PC-9 (cell line): ENCODE results near the gene CLEC18A. TPM values are rescaled to one million over a fixed set of nuclear protein-coding genes. Genes with fewer than 3 reads are reported as not detected.

Source experiments
- BruUV-seq: library from RNA; stranded (reverse); fragments of 400-500 nt; replicated peaks from 2 replicates; lab custom pipeline; 2021; lab: Mats Ljungman, UMichigan
- CTCF ChIA-PET: fragments of 300-600 bp; sonication (Branson Sonifier 250); formaldehyde crosslinking; loops from one replicate; lab custom pipeline; 2022; ENCODE audit warnings: antibody characterized with exemption; lab: Charles Lee
- POLR2A ChIA-PET: fragments of 300-600 bp; sonication (Branson Sonifier 250); formaldehyde crosslinking; loops from one replicate; lab custom pipeline; 2022; ENCODE audit warnings: antibody characterized with exemption; ENCODE audit not compliant: unreplicated experiment; lab: Charles Lee
- DNase-seq, 2 experiments: peaks; one replicate each; pipeline versions ENCODE4 v3.0.0 to v3.0.0-alpha.2; 2015 to 2022; ENCODE audit warnings: mixed read lengths in 1 of 2
- H2AFZ ChIP-seq: fragments of 200-600 bp; sonication (generic); 2 replicates; pipeline ENCODE4 v1.8.1; 2017; ENCODE audit warnings: antibody characterized with exemption
- H3F3A ChIP-seq: fragments of 200-600 bp; sonication (generic); 2 replicates; pipeline ENCODE4 v1.8.1; 2017; ENCODE audit warnings: antibody characterized with exemption, mild to moderate bottlenecking, low read depth; ENCODE audit not compliant: insufficient read depth
- H3K27ac ChIP-seq: fragments of 200-600 bp; sonication (generic); 2 replicates; pipeline ENCODE4 v1.6.1; 2016; ENCODE audit warnings: mixed run types
- H3K27me3 ChIP-seq: fragments of 200-600 bp; sonication (generic); 2 replicates; pipeline ENCODE4 v1.6.1; 2016; ENCODE audit warnings: low read depth, mixed run types; ENCODE audit not compliant: insufficient read depth
- H3K36me3 ChIP-seq: fragments of 200-600 bp; sonication (generic); 2 replicates; pipeline ENCODE4 v1.6.1; 2016; ENCODE audit warnings: low read depth, mixed run types
- H3K4me1 ChIP-seq: fragments of 200-600 bp; sonication (generic); replicated peaks from 2 replicates; pipeline ENCODE4 v1.6.1; 2016; ENCODE audit warnings: mixed run types; ENCODE audit not compliant: insufficient read depth
- H3K4me2 ChIP-seq: fragments of 200-600 bp; sonication (generic); 2 replicates; pipeline ENCODE4 v1.6.1; 2017; ENCODE audit warnings: mixed run types
- H3K4me3 ChIP-seq: fragments of 200-600 bp; sonication (generic); 2 replicates; pipeline ENCODE4 v1.6.1; 2016; ENCODE audit warnings: mixed run types
- H3K79me2 ChIP-seq: fragments of 200-600 bp; sonication (generic); 2 replicates; pipeline ENCODE4 v1.6.1; 2017; ENCODE audit warnings: low read depth, mixed run types
- H3K9me2 ChIP-seq: fragments of 200-600 bp; sonication (generic); 2 replicates; pipeline ENCODE4 v1.8.1; 2017; ENCODE audit warnings: mild to moderate bottlenecking; ENCODE audit not compliant: insufficient read depth
- H3K9me3 ChIP-seq: fragments of 200-600 bp; sonication (generic); 2 replicates; pipeline ENCODE4 v1.8.1; 2016; ENCODE audit warnings: low read depth; ENCODE audit not compliant: insufficient read depth
- H4K20me1 ChIP-seq: fragments of 200-600 bp; sonication (generic); 2 replicates; pipeline ENCODE4 v1.8.1; 2017; ENCODE audit not compliant: insufficient read depth
- CTCF ChIP-seq: fragments of 200-600 bp; sonication (generic); conservative IDR thresholded peaks from 2 replicates; pipeline ENCODE4 v1.6.1; 2017; ENCODE audit warnings: mixed run types, antibody characterized with exemption, mild to moderate bottlenecking, moderate library complexity
- EZH2 ChIP-seq: fragments of 200-600 bp; sonication (generic); IDR thresholded peaks from 2 replicates; pipeline ENCODE4 v1.8.0; 2017; ENCODE audit warnings: antibody characterized with exemption, low read depth
- intact Hi-C: fragments of 100-400 bp; cut with micrococcal nuclease; formaldehyde crosslinking; loops from one replicate; pipeline ENCODE4 v1.10.0; 2022; ENCODE audit not compliant: unreplicated experiment
- total RNA-seq: library from RNA; stranded (reverse); gene quantifications from 2 replicates; pipeline ENCODE4 v1.2.3, GENCODE V29; 2021

The CLEC18A gene
- total RNA-seq, 1 experiment from 2014 or later, result 1.3 TPM

GRCh38 chr16:69932691-69933392 is 18.3 kb upstream of the CLEC18A start:
- no peaks in the 10 kb centered on the region for H3F3A ChIP-seq
- H3K9me3 ChIP-seq, result no peaks in the 10 kb centered on the region
- no peak overlapping the region for H3K4me2 ChIP-seq
- CTCF ChIA-PET, result no interaction called here
- H3K4me3 ChIP-seq, result no peak overlapping the region
- H4K20me1 ChIP-seq, result no peaks in the 10 kb centered on the region
- intact Hi-C loops, result no loop called here
- H3K9me2 ChIP-seq, result no peaks in the 10 kb centered on the region
- H3K36me3 ChIP-seq, result no peaks in the 10 kb centered on the region
- TF ChIP-seq CTCF, result no peak
- no peak for TF ChIP-seq EZH2
- H2AFZ ChIP-seq, result no peak overlapping the region
- POLR2A ChIA-PET, result no interaction called here
- no peaks in the 10 kb centered on the region for H3K4me1 ChIP-seq
- no TSS peak for BruUV-seq
- no peaks in the 10 kb centered on the region for H3K27me3 ChIP-seq
- no peaks in the 10 kb centered on the region for H3K79me2 ChIP-seq
- DNase-seq, result no peak
- no peak overlapping the region for H3K27ac ChIP-seq

GRCh38 chr16:69934044-69934443 is 17.1 kb upstream of the CLEC18A start:
- no peaks in the 10 kb centered on the region for H3K9me2 ChIP-seq
- intact Hi-C loops, result no loop called here
- no peak overlapping the region for H3K4me3 ChIP-seq
- ChIA-PET CTCF (interaction anchor here (1.1 kb wide), 1 partner anchor 136 kb away, joined by 10 read pairs; no protein-coding TSS in a partner anchor), POLR2A (no interaction called here)
- no peaks in the 10 kb centered on the region for H3K9me3 ChIP-seq
- no peaks in the 10 kb centered on the region for H3K36me3 ChIP-seq
- TF ChIP-seq EZH2 (no peak), CTCF (no peak)
- no peaks in the 10 kb centered on the region for H3K27me3 ChIP-seq
- no peaks in the 10 kb centered on the region for H3K79me2 ChIP-seq
- no TSS peak for BruUV-seq
- H3K4me2 ChIP-seq, result no peak overlapping the region
- H3K27ac ChIP-seq, result no peak overlapping the region
- no peaks in the 10 kb centered on the region for H3F3A ChIP-seq
- no peak overlapping the region for H2AFZ ChIP-seq
- no peak for DNase-seq
- H3K4me1 ChIP-seq, result no peaks in the 10 kb centered on the region
- no peaks in the 10 kb centered on the region for H4K20me1 ChIP-seq

- H3K4me3 ChIP-seq, result no peak overlapping the region
- no peaks in the 10 kb centered on the region for H3K36me3 ChIP-seq
- H3F3A ChIP-seq, result no peaks in the 10 kb centered on the region
- CTCF ChIA-PET, result interaction anchor here (1.1 kb wide), 1 partner anchor 136 kb away, joined by 10 read pairs; no protein-coding TSS in a partner anchor
- no peaks in the 10 kb centered on the region for H3K9me3 ChIP-seq
- H3K4me2 ChIP-seq, result no peak overlapping the region
- H2AFZ ChIP-seq, result no peak overlapping the region
- no peaks in the 10 kb centered on the region for H3K79me2 ChIP-seq
- no TSS peak for BruUV-seq
- intact Hi-C loops, result no loop called here
- POLR2A ChIA-PET, result no interaction called here
- H3K9me2 ChIP-seq, result no peaks in the 10 kb centered on the region
- H3K4me1 ChIP-seq, result no peaks in the 10 kb centered on the region
- TF ChIP-seq CTCF, result no peak
- no peak for TF ChIP-seq EZH2
- no peaks in the 10 kb centered on the region for H4K20me1 ChIP-seq
- H3K27me3 ChIP-seq, result no peaks in the 10 kb centered on the region
- DNase-seq, result no peak
- no peak overlapping the region for H3K27ac ChIP-seq
Measured at GRCh38 chr16:69934751-69935150, 16.4 kb upstream of the CLEC18A start.
